ENCODE results near the gene KLF2.

KLF2 gene

GRCh38 chr19:16296713-16297112, 27.9 kb upstream of the KLF2 start:
- H2BK120ac ChIP-seq (ENCODE audit: low read depth, low read length): no peak overlapping the region

GRCh38 chr19:16297575-16298178, 26.9 kb upstream of the KLF2 start:
- Histone ChIP-seq H2BK5ac (ENCODE audit: low read depth, low read length, poor library complexity, severe bottlenecking) (no peak overlapping the region), H3K9me3 (ENCODE audit: control insufficient read depth, low read length) (no peaks in the 10 kb centered on the region), H2BK12ac (ENCODE audit: low read length in 2 of 2) (no peak overlapping the region), H3K4me2 (ENCODE audit: low read length, poor library complexity, severe bottlenecking) (no peak overlapping the region), H3K14ac (ENCODE audit: low read length in 2 of 2) (no peak overlapping the region), H4K8ac (ENCODE audit: low read length) (no peak overlapping the region), H2AFZ (ENCODE audit: low read depth, low read length) (no peak overlapping the region), H3K36me3 (ENCODE audit: control insufficient read depth in 1 of 2, insufficient read depth in 2 of 2, low read depth in 1 of 2, low read length in 2 of 2) (no peaks in the 10 kb centered on the region), H2BK120ac (ENCODE audit: low read depth, low read length) (no peak overlapping the region), H4K91ac (ENCODE audit: low read length) (no peak overlapping the region), H3K4ac (ENCODE audit: low read depth in 1 of 2, low read length in 2 of 2) (no peak overlapping the region), H3K4me1 (ENCODE audit: control insufficient read depth, insufficient read depth, low read depth, low read length) (peaks cover 12% of the 10 kb centered on the region), H3K9ac (ENCODE audit: low read length) (no peak overlapping the region), H2AK5ac (ENCODE audit: low read length, severe bottlenecking) (no peak overlapping the region), H2BK15ac (ENCODE audit: low read depth, poor library complexity, severe bottlenecking) (no peak overlapping the region), H3K4me3 (ENCODE audit: insufficient read depth in 1 of 2, low read depth in 1 of 2, low read length in 2 of 2) (no peak overlapping the region), H3K27ac (ENCODE audit: low read length, poor library complexity, severe bottlenecking) (no peak overlapping the region), H3K27me3 (ENCODE audit: control insufficient read depth in 1 of 2, insufficient read depth in 1 of 2, low read length in 2 of 2) (peaks cover 4 to 24% of the 10 kb centered on the region in 2 experiments), H3K23ac (ENCODE audit: low read length in 2 of 2) (no peak overlapping the region), H3K18ac (ENCODE audit: low read depth in 1 of 2, low read length in 2 of 2) (no peak overlapping the region), H3K79me1 (replicated peaks; ENCODE audit: low read length, poor library complexity, severe bottlenecking) (no peaks in the 10 kb centered on the region)
- DNase-seq: no peak
- WGBS: 89% methylated on average over 8 of the region's 9 CpGs

More at GRCh38 chr19:16296713-16297112, 27.9 kb upstream of the KLF2 start:
- Histone ChIP-seq H3K4ac (ENCODE audit: low read depth in 1 of 2, low read length in 2 of 2) (no peak overlapping the region), H2AFZ (ENCODE audit: low read depth, low read length) (no peak overlapping the region), H3K79me1 (replicated peaks; ENCODE audit: low read length, poor library complexity, severe bottlenecking) (no peaks in the 10 kb centered on the region), H3K18ac (ENCODE audit: low read depth in 1 of 2, low read length in 2 of 2) (no peak overlapping the region), H3K27ac (ENCODE audit: low read length, poor library complexity, severe bottlenecking) (no peak overlapping the region), H2AK5ac (ENCODE audit: low read length, severe bottlenecking) (no peak overlapping the region), H3K9ac (ENCODE audit: low read length) (no peak overlapping the region), H4K91ac (ENCODE audit: low read length) (peak overlapping the region; percentile 46), H3K23ac (ENCODE audit: low read length in 2 of 2) (no peak overlapping the region), H2BK5ac (ENCODE audit: low read depth, low read length, poor library complexity, severe bottlenecking) (no peak overlapping the region), H3K4me2 (ENCODE audit: low read length, poor library complexity, severe bottlenecking) (no peak overlapping the region), H2BK15ac (ENCODE audit: low read depth, poor library complexity, severe bottlenecking) (no peak overlapping the region), H3K14ac (ENCODE audit: low read length in 2 of 2) (peak overlapping the region in 1 of 2 experiments; percentile 18), H3K4me3 (ENCODE audit: insufficient read depth in 1 of 2, low read depth in 1 of 2, low read length in 2 of 2) (no peak overlapping the region), H3K4me1 (ENCODE audit: control insufficient read depth, insufficient read depth, low read depth, low read length) (peaks cover 4% of the 10 kb centered on the region), H3K27me3 (ENCODE audit: control insufficient read depth in 1 of 2, insufficient read depth in 1 of 2, low read length in 2 of 2) (peaks cover 4 to 22% of the 10 kb centered on the region in 2 experiments), H3K9me3 (ENCODE audit: control insufficient read depth, low read length) (no peaks in the 10 kb centered on the region), H4K8ac (ENCODE audit: low read length) (no peak overlapping the region), H3K36me3 (ENCODE audit: control insufficient read depth in 1 of 2, insufficient read depth in 2 of 2, low read depth in 1 of 2, low read length in 2 of 2) (no peaks in the 10 kb centered on the region), H2BK12ac (ENCODE audit: low read length in 2 of 2) (no peak overlapping the region)
- WGBS: 76% methylated on average over 7 of the region's 7 CpGs
- no peak for DNase-seq

- Histone ChIP-seq H2AK5ac (ENCODE audit: low read length, severe bottlenecking) (no peak overlapping the region), H2AFZ (ENCODE audit: low read depth, low read length) (no peak overlapping the region), H3K36me3 (ENCODE audit: control insufficient read depth in 1 of 2, insufficient read depth in 2 of 2, low read depth in 1 of 2, low read length in 2 of 2) (no peaks in the 10 kb centered on the region), H4K8ac (ENCODE audit: low read length) (no peak overlapping the region), H3K23ac (ENCODE audit: low read length in 2 of 2) (no peak overlapping the region), H2BK5ac (ENCODE audit: low read depth, low read length, poor library complexity, severe bottlenecking) (no peak overlapping the region), H3K27ac (ENCODE audit: low read length, poor library complexity, severe bottlenecking) (no peak overlapping the region), H2BK15ac (ENCODE audit: low read depth, poor library complexity, severe bottlenecking) (no peak overlapping the region), H2BK12ac (ENCODE audit: low read length in 2 of 2) (peak overlapping the region in 1 of 2 experiments; percentile 23), H4K91ac (ENCODE audit: low read length) (no peak overlapping the region), H3K14ac (ENCODE audit: low read length in 2 of 2) (no peak overlapping the region), H3K9me3 (ENCODE audit: control insufficient read depth, low read length) (no peaks in the 10 kb centered on the region), H3K4me2 (ENCODE audit: low read length, poor library complexity, severe bottlenecking) (no peak overlapping the region), H3K4me1 (ENCODE audit: control insufficient read depth, insufficient read depth, low read depth, low read length) (peaks cover 12% of the 10 kb centered on the region), H3K4ac (ENCODE audit: low read depth in 1 of 2, low read length in 2 of 2) (no peak overlapping the region), H3K4me3 (ENCODE audit: insufficient read depth in 1 of 2, low read depth in 1 of 2, low read length in 2 of 2) (no peak overlapping the region), H3K18ac (ENCODE audit: low read depth in 1 of 2, low read length in 2 of 2) (no peak overlapping the region), H3K27me3 (ENCODE audit: control insufficient read depth in 1 of 2, insufficient read depth in 1 of 2, low read length in 2 of 2) (peaks cover 4 to 24% of the 10 kb centered on the region in 2 experiments), H3K9ac (ENCODE audit: low read length) (no peak overlapping the region), H3K79me1 (replicated peaks; ENCODE audit: low read length, poor library complexity, severe bottlenecking) (no peaks in the 10 kb centered on the region), H2BK120ac (ENCODE audit: low read depth, low read length) (no peak overlapping the region)
- DNase-seq: no peak
- 100% methylated on average over 1 of the region's 3 CpGs for WGBS
Observed at GRCh38 chr19:16298334-16298733, 26.3 kb upstream of the KLF2 start.

- no peak overlapping the region for H2BK120ac ChIP-seq (ENCODE audit: low read depth, low read length)
- H2BK15ac ChIP-seq (ENCODE audit: low read depth, poor library complexity, severe bottlenecking): no peak overlapping the region
- H3K4ac ChIP-seq (ENCODE audit: low read depth in 1 of 2, low read length in 2 of 2): no peak overlapping the region
- H3K79me1 ChIP-seq (replicated peaks; ENCODE audit: low read length, poor library complexity, severe bottlenecking): no peaks in the 10 kb centered on the region
- no peak overlapping the region for H2BK12ac ChIP-seq (ENCODE audit: low read length in 2 of 2)
- peaks cover 8% of the 10 kb centered on the region for H3K4me1 ChIP-seq (ENCODE audit: control insufficient read depth, insufficient read depth, low read depth, low read length)
- H3K18ac ChIP-seq (ENCODE audit: low read depth in 1 of 2, low read length in 2 of 2): no peak overlapping the region
- no peak overlapping the region for H3K27ac ChIP-seq (ENCODE audit: low read length, poor library complexity, severe bottlenecking)
- 79% methylated on average over 25 of the region's 25 CpGs for WGBS
- H3K9me3 ChIP-seq (ENCODE audit: control insufficient read depth, low read length): no peaks in the 10 kb centered on the region
- H2AK5ac ChIP-seq (ENCODE audit: low read length, severe bottlenecking): no peak overlapping the region
- H3K9ac ChIP-seq (ENCODE audit: low read length): no peak overlapping the region
- no peak overlapping the region for H3K4me3 ChIP-seq (ENCODE audit: insufficient read depth in 1 of 2, low read depth in 1 of 2, low read length in 2 of 2)
- H3K27me3 ChIP-seq (ENCODE audit: control insufficient read depth in 1 of 2, insufficient read depth in 1 of 2, low read length in 2 of 2): peaks cover 0 to 26% of the 10 kb centered on the region in 2 experiments
- no peak overlapping the region for H2BK5ac ChIP-seq (ENCODE audit: low read depth, low read length, poor library complexity, severe bottlenecking)
- no peak for DNase-seq
- H3K23ac ChIP-seq (ENCODE audit: low read length in 2 of 2): no peak overlapping the region
- no peaks in the 10 kb centered on the region for H3K36me3 ChIP-seq (ENCODE audit: control insufficient read depth in 1 of 2, insufficient read depth in 2 of 2, low read depth in 1 of 2, low read length in 2 of 2)
- no peak overlapping the region for H3K4me2 ChIP-seq (ENCODE audit: low read length, poor library complexity, severe bottlenecking)
- H4K91ac ChIP-seq (ENCODE audit: low read length): no peak overlapping the region
- H4K8ac ChIP-seq (ENCODE audit: low read length): no peak overlapping the region
- no peak overlapping the region for H3K14ac ChIP-seq (ENCODE audit: low read length in 2 of 2)
- H2AFZ ChIP-seq (ENCODE audit: low read depth, low read length): no peak overlapping the region
Observed at GRCh38 chr19:16301999-16302694, 22.5 kb upstream of the KLF2 start.
